HCT116 (cell line): ENCODE results near the gene RRAS2. TPM values are rescaled to one million over a fixed set of nuclear protein-coding genes. Genes with fewer than 3 reads are reported as not detected.

Experiments
- ATAC-seq: fragments of 200-7000 bp; cut with Tn5 transposase; 2 replicates; pipeline ENCODE4 v1.9.1; 2020; ENCODE audit warnings: mild to moderate bottlenecking, moderate library complexity
- BruUV-seq: library from RNA; stranded (reverse); fragments of 400-500 nt; replicated peaks from 2 replicates; lab custom pipeline; 2021; lab: Mats Ljungman, UMichigan
- CTCF ChIA-PET: fragments of 300-600 bp; sonication (Branson Sonifier 250); formaldehyde crosslinking; loops from one replicate; lab custom pipeline; 2021; ENCODE audit warnings: antibody characterized with exemption; lab: Charles Lee
- POLR2A ChIA-PET: fragments of 300-600, 350-600 bp; sonication (Branson Sonifier 250); formaldehyde crosslinking; loops from one replicate; lab custom pipeline; 2021; ENCODE audit warnings: antibody characterized with exemption; lab: Charles Lee
- RAD21 ChIA-PET, 2 experiments: fragments of 300-600 bp; sonication (Branson Sonifier 250); formaldehyde crosslinking; loops; one replicate each; lab custom pipeline; 2023; ENCODE audit warnings: low total read pairs in 2 of 2; ENCODE audit not compliant: uncharacterized antibody in 2 of 2, unreplicated experiment in 2 of 2, low non-redundant PET in 1 of 2; lab: Charles Lee
- DNase-seq: peaks from one replicate; pipeline ENCODE4 v3.0.0-alpha.2; 2010; ENCODE audit warnings: low read depth, low spot score
- H2AFZ ChIP-seq: fragments of 200-600 bp; shearing (Covaris generic), sonication (generic); 2 replicates; pipeline ENCODE4 v1.6.1; 2017; ENCODE audit warnings: low read depth, mixed run types, mixed read lengths, antibody characterized with exemption, low read length; ENCODE audit not compliant: poor library complexity, severe bottlenecking
- H3K27ac ChIP-seq: 2 replicates; pipeline ENCODE4 v1.5.1; 2012; ENCODE audit warnings: low read depth, low read length
- H3K27me3 ChIP-seq: fragments of 200-600 bp; sonication (generic); 2 replicates; pipeline ENCODE4 v1.6.1; 2016; ENCODE audit warnings: mixed run types, low read length, mixed read lengths; ENCODE audit not compliant: insufficient read depth
- H3K36me3 ChIP-seq, 2 experiments: fragments of 200-500 bp in 1 of 2; fragments of 200-600 bp in 1 of 2; sonication (Bioruptor generic) in 1 of 2; sonication (generic) in 1 of 2; 2 replicates each; pipeline versions ENCODE4 v1.5.1 to v1.6.1; 2014 to 2016; ENCODE audit warnings: low read length in 2 of 2, inconsistent platforms in 1 of 2, mixed read lengths in 1 of 2, mixed run types in 1 of 2; ENCODE audit not compliant: insufficient read depth in 2 of 2, control insufficient read depth in 1 of 2
- H3K4me1 ChIP-seq, 2 experiments: fragments of 200-600 bp in 1 of 2; sonication (generic) in 1 of 2; 2 replicates each; pipeline versions ENCODE4 v1.5.1 to v1.6.1; 2012 to 2017; ENCODE audit warnings: low read length in 2 of 2, inconsistent platforms in 1 of 2, mild to moderate bottlenecking in 1 of 2, mixed read lengths in 1 of 2, mixed run types in 1 of 2, moderate library complexity in 1 of 2; ENCODE audit not compliant: insufficient read depth in 2 of 2, control insufficient read depth in 1 of 2
- H3K4me2 ChIP-seq: fragments of 200-600 bp; sonication (generic); 2 replicates; pipeline ENCODE4 v1.6.1; 2017; ENCODE audit warnings: mixed run types, low read length, mixed read lengths
- H3K4me3 ChIP-seq, 2 experiments: fragments of 200-600 bp in 1 of 2; sonication (generic) in 1 of 2; replicated peaks in 1 of 2; 2 replicates each; pipeline ENCODE4 v1.5.1; 2011 to 2016; ENCODE audit warnings: low read length in 2 of 2, control low read depth in 1 of 2, low read depth in 1 of 2, mild to moderate bottlenecking in 1 of 2, mixed read lengths in 1 of 2, mixed run types in 1 of 2
- H3K79me2 ChIP-seq: fragments of 200-600 bp; sonication (generic); 2 replicates; pipeline ENCODE4 v1.6.1; 2017; ENCODE audit warnings: mild to moderate bottlenecking, mixed run types, low read length, moderate library complexity, mixed read lengths; ENCODE audit not compliant: insufficient read depth
- H3K9ac ChIP-seq: fragments of 200-600 bp; sonication (generic); 2 replicates; pipeline ENCODE4 v1.6.1; 2016; ENCODE audit warnings: low read length, mixed read lengths
- H3K9me2 ChIP-seq: fragments of 200-600 bp; sonication (generic), shearing (Covaris generic); 2 replicates; pipeline ENCODE4 v1.6.1; 2017; ENCODE audit warnings: mixed run types, mild to moderate bottlenecking, moderate library complexity; ENCODE audit not compliant: insufficient read depth
- H3K9me3 ChIP-seq, 2 experiments: fragments of 200-500 bp in 1 of 2; fragments of 200-600 bp in 1 of 2; sonication (Bioruptor generic) in 1 of 2; sonication (generic) in 1 of 2; 2 replicates each; pipeline ENCODE4 v1.6.1; 2014 to 2017; ENCODE audit warnings: low read length in 2 of 2, mixed read lengths in 2 of 2, inconsistent platforms in 1 of 2, low read depth in 1 of 2, mild to moderate bottlenecking in 1 of 2, mixed run types in 1 of 2, moderate library complexity in 1 of 2; ENCODE audit not compliant: control insufficient read depth in 1 of 2, insufficient read depth in 1 of 2
- H4K20me1 ChIP-seq: fragments of 200-600 bp; sonication (generic), shearing (Covaris generic); 2 replicates; pipeline ENCODE4 v1.6.1; 2017; ENCODE audit warnings: mixed run types, mild to moderate bottlenecking, moderate library complexity; ENCODE audit not compliant: insufficient read depth
- CEBPB ChIP-seq: IDR thresholded peaks from 2 replicates; pipeline ENCODE4 v1.6.1; 2012; ENCODE audit warnings: low read depth
- EGR1 ChIP-seq: IDR thresholded peaks from 2 replicates; pipeline ENCODE4 v1.6.1; 2012; ENCODE audit warnings: low read depth
- ELF1 ChIP-seq: IDR thresholded peaks from 2 replicates; pipeline ENCODE4 v1.6.1; 2012; ENCODE audit warnings: low read depth, borderline replicate concordance
- EZH2 ChIP-seq: fragments of 200-600 bp; sonication (generic); IDR thresholded peaks from 2 replicates; pipeline ENCODE4 v1.6.1; 2017; ENCODE audit warnings: antibody characterized with exemption, mixed run types
- EZH2phosphoT487 ChIP-seq: fragments of 200-600 bp; IDR thresholded peaks from 2 replicates; pipeline ENCODE4 v1.6.1; 2018; ENCODE audit warnings: antibody characterized with exemption, borderline replicate concordance
- FOSL1 ChIP-seq: IDR thresholded peaks from 2 replicates; pipeline ENCODE4 v1.6.1; 2012; ENCODE audit warnings: low read depth
- POLR2AphosphoS5 ChIP-seq: IDR thresholded peaks from 2 replicates; pipeline ENCODE4 v1.6.1; 2011; ENCODE audit warnings: mild to moderate bottlenecking, low read depth, low read length, moderate library complexity
- RAD21 ChIP-seq: IDR thresholded peaks from 2 replicates; pipeline ENCODE4 v1.6.1; 2012; ENCODE audit warnings: low read depth, mild to moderate bottlenecking
- ZFX ChIP-seq: fragments of 450-650 bp; IDR thresholded peaks from 2 replicates; pipeline ENCODE4 v1.6.1; 2017
- intact Hi-C: fragments of 100-400 bp; cut with micrococcal nuclease; formaldehyde crosslinking; loops from 2 replicates; pipeline ENCODE4 v1.10.0; 2022
- total RNA-seq: library from RNA; stranded (reverse); gene quantifications from one replicate; pipeline ENCODE4 v1.2.1, GENCODE V29; 2021; ENCODE audit not compliant: unreplicated experiment
- TF ChIP-seq, protein P1 (sequence below): IDR thresholded peaks from 2 replicates; pipeline ENCODE4 v1.6.1; 2012; ENCODE audit warnings: low read depth
- TF ChIP-seq, protein P2 (sequence below): IDR thresholded peaks from 2 replicates; pipeline ENCODE4 v1.6.1; 2012

The RRAS2 gene
- total RNA-seq, 1 experiment from 2014 or later, result 54.5 TPM

DNA sequence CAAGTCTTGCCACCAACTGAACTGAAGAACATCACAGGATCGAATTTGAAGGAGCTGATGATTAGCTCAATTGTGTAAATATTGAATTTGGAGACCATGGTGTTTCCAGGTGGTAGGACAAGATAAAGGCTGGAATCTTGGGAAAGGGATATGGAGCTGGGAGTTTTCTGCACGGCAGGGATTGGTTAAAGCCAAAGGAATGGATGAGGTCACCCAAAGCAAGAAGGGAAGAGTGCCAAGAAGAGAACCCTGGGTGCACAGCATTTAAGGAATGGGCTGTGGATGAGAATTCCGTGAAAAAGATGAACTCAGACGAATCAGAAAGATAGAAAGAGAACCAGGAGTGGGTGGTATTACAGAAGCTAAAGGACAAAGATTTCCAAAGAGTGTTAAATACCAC, 29.4 kb upstream of the RRAS2 start:
- Histone ChIP-seq H3K27me3 (no peaks in the 10 kb centered on the region), H3K36me3 (no peaks in the 10 kb centered on the region), H3K9me2 (no peaks in the 10 kb centered on the region), H4K20me1 (no peaks in the 10 kb centered on the region), H3K27ac (no peak overlapping the region), H3K9me3 (no peaks in the 10 kb centered on the region), H3K4me2 (no peak overlapping the region), H3K9ac (no peak overlapping the region), H3K4me3 (no peak overlapping the region), H3K79me2 (no peaks in the 10 kb centered on the region), H2AFZ (no peak overlapping the region), H3K4me1 (no peaks in the 10 kb centered on the region)
- TF ChIP-seq RAD21 (no peak), ZFX (no peak), EGR1 (no peak), POLR2AphosphoS5 (no peak), FOSL1 (no peak), EZH2 (no peak), ELF1 (no peak), EZH2phosphoT487 (no peak), CEBPB (no peak)
- TF ChIP-seq, protein P1, sequence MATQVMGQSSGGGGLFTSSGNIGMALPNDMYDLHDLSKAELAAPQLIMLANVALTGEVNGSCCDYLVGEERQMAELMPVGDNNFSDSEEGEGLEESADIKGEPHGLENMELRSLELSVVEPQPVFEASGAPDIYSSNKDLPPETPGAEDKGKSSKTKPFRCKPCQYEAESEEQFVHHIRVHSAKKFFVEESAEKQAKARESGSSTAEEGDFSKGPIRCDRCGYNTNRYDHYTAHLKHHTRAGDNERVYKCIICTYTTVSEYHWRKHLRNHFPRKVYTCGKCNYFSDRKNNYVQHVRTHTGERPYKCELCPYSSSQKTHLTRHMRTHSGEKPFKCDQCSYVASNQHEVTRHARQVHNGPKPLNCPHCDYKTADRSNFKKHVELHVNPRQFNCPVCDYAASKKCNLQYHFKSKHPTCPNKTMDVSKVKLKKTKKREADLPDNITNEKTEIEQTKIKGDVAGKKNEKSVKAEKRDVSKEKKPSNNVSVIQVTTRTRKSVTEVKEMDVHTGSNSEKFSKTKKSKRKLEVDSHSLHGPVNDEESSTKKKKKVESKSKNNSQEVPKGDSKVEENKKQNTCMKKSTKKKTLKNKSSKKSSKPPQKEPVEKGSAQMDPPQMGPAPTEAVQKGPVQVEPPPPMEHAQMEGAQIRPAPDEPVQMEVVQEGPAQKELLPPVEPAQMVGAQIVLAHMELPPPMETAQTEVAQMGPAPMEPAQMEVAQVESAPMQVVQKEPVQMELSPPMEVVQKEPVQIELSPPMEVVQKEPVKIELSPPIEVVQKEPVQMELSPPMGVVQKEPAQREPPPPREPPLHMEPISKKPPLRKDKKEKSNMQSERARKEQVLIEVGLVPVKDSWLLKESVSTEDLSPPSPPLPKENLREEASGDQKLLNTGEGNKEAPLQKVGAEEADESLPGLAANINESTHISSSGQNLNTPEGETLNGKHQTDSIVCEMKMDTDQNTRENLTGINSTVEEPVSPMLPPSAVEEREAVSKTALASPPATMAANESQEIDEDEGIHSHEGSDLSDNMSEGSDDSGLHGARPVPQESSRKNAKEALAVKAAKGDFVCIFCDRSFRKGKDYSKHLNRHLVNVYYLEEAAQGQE, result no peak
- TF ChIP-seq, protein P2, sequence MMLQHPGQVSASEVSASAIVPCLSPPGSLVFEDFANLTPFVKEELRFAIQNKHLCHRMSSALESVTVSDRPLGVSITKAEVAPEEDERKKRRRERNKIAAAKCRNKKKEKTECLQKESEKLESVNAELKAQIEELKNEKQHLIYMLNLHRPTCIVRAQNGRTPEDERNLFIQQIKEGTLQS, result no peak
- ChIA-PET CTCF (interaction anchor here (1.3 kb wide), 1 partner anchor 30 kb away, joined by 3 read pairs; no protein-coding TSS in a partner anchor), POLR2A (no interaction called here), RAD21 (no interaction called here)
- DNase-seq, result no peak
- no peak for ATAC-seq
- no TSS peak for BruUV-seq
- intact Hi-C loops, result no loop called here
